ENCODE measurements around the gene NOBOX. TPM values are rescaled to one million over a fixed set of nuclear protein-coding genes. Genes with fewer than 3 reads are reported as not detected.
"Not testable (repeated sequence)": the region's sequence is repeated elsewhere in the genome, so short reads cannot be mapped to it uniquely, and the experiment has no call there.

NOBOX gene
- total and polyA plus RNA-seq, 9 donors: not detected

GRCh38 chr7:144378651-144379050 lies 24.8 kb downstream of the NOBOX start:
- Histone ChIP-seq H3K9me3 (replicated peaks; ENCODE audit: control insufficient read depth, low read depth, low read length) (no peaks in the 10 kb centered on the region), H3K4me1 (ENCODE audit: control insufficient read depth, insufficient read depth, low read length) (no peaks in the 10 kb centered on the region), H3K4me3 (ENCODE audit: low read length) (no peak overlapping the region), H3K27ac (ENCODE audit: low read length) (no peak overlapping the region), H3K36me3 (ENCODE audit: control insufficient read depth, insufficient read depth, low read length) (no peaks in the 10 kb centered on the region), H3K27me3 (ENCODE audit: control insufficient read depth, insufficient read depth, low read length) (no peaks in the 10 kb centered on the region)
- no peak for DNase-seq
- WGBS (ENCODE audit: insufficient coverage): 90% methylated on average over 7 of the region's 9 CpGs

GRCh38 chr7:144369221-144369620 lies 34.3 kb downstream of the NOBOX start:
- not testable (repeated sequence) for H3K36me3 ChIP-seq (ENCODE audit: control insufficient read depth, insufficient read depth, low read length); H3K9me3 ChIP-seq (replicated peaks; ENCODE audit: control insufficient read depth, low read depth, low read length); H3K4me3 ChIP-seq (ENCODE audit: low read length); H3K27ac ChIP-seq (ENCODE audit: low read length); DNase-seq; H3K4me1 ChIP-seq (ENCODE audit: control insufficient read depth, insufficient read depth, low read length); H3K27me3 ChIP-seq (ENCODE audit: control insufficient read depth, insufficient read depth, low read length)
- WGBS (ENCODE audit: insufficient coverage): no CpG with 5 or more reads among the region's 7 CpGs

GRCh38 chr7:144367250-144367649 lies 36.2 kb downstream of the NOBOX start:
- not testable (repeated sequence) for H3K36me3 ChIP-seq (ENCODE audit: control insufficient read depth, insufficient read depth, low read length); H3K9me3 ChIP-seq (replicated peaks; ENCODE audit: control insufficient read depth, low read depth, low read length); H3K4me1 ChIP-seq (ENCODE audit: control insufficient read depth, insufficient read depth, low read length); H3K27ac ChIP-seq (ENCODE audit: low read length); H3K4me3 ChIP-seq (ENCODE audit: low read length); DNase-seq; H3K27me3 ChIP-seq (ENCODE audit: control insufficient read depth, insufficient read depth, low read length)
- no CpG with 5 or more reads among the region's 9 CpGs for WGBS (ENCODE audit: insufficient coverage)

- not testable (repeated sequence) for DNase-seq; H3K4me1 ChIP-seq (ENCODE audit: control insufficient read depth, insufficient read depth, low read length); H3K36me3 ChIP-seq (ENCODE audit: control insufficient read depth, insufficient read depth, low read length); H3K27me3 ChIP-seq (ENCODE audit: control insufficient read depth, insufficient read depth, low read length); H3K9me3 ChIP-seq (replicated peaks; ENCODE audit: control insufficient read depth, low read depth, low read length); H3K4me3 ChIP-seq (ENCODE audit: low read length); H3K27ac ChIP-seq (ENCODE audit: low read length)
- WGBS (ENCODE audit: insufficient coverage): no CpG with 5 or more reads among the region's 6 CpGs
These were observed 38.0 kb downstream of the NOBOX start for GRCh38 chr7:144365523-144365922.

GRCh38 chr7:144362061-144362460 lies 41.4 kb downstream of the NOBOX start:
- H3K36me3 ChIP-seq (ENCODE audit: control insufficient read depth, insufficient read depth, low read length); DNase-seq; H3K4me1 ChIP-seq (ENCODE audit: control insufficient read depth, insufficient read depth, low read length); H3K27ac ChIP-seq (ENCODE audit: low read length); H3K27me3 ChIP-seq (ENCODE audit: control insufficient read depth, insufficient read depth, low read length); H3K9me3 ChIP-seq (replicated peaks; ENCODE audit: control insufficient read depth, low read depth, low read length); H3K4me3 ChIP-seq (ENCODE audit: low read length): not testable (repeated sequence)
- WGBS (ENCODE audit: insufficient coverage): no CpG with 5 or more reads among the region's 3 CpGs

- not testable (repeated sequence) for H3K36me3 ChIP-seq (ENCODE audit: control insufficient read depth, insufficient read depth, low read length); H3K27me3 ChIP-seq (ENCODE audit: control insufficient read depth, insufficient read depth, low read length); H3K4me3 ChIP-seq (ENCODE audit: low read length); H3K27ac ChIP-seq (ENCODE audit: low read length); H3K9me3 ChIP-seq (replicated peaks; ENCODE audit: control insufficient read depth, low read depth, low read length); DNase-seq; H3K4me1 ChIP-seq (ENCODE audit: control insufficient read depth, insufficient read depth, low read length)
- WGBS (ENCODE audit: insufficient coverage): no CpG with 5 or more reads among the region's 11 CpGs
These were observed 46.6 kb downstream of the NOBOX start for GRCh38 chr7:144356860-144357259.

GRCh38 chr7:144356185-144356584 lies 47.3 kb downstream of the NOBOX start:
- H3K27ac ChIP-seq (ENCODE audit: low read length); H3K36me3 ChIP-seq (ENCODE audit: control insufficient read depth, insufficient read depth, low read length): not testable (repeated sequence)
- no CpG with 5 or more reads among the region's 6 CpGs for WGBS (ENCODE audit: insufficient coverage)

GRCh38 chr7:144355176-144355822 lies 48.2 kb downstream of the NOBOX start, which contains the start of gene ARHGEF5:
ARHGEF5 (plus strand) TSS chr7:144355402; CDS start chr7:144362670, 7,268 bp downstream.
- H3K36me3 ChIP-seq (ENCODE audit: control insufficient read depth, insufficient read depth, low read length); H3K4me3 ChIP-seq (ENCODE audit: low read length); H3K27ac ChIP-seq (ENCODE audit: low read length); H3K9me3 ChIP-seq (replicated peaks; ENCODE audit: control insufficient read depth, low read depth, low read length); H3K27me3 ChIP-seq (ENCODE audit: control insufficient read depth, insufficient read depth, low read length); H3K4me1 ChIP-seq (ENCODE audit: control insufficient read depth, insufficient read depth, low read length); DNase-seq: not testable (repeated sequence)
- no CpG with 5 or more reads among the region's 50 CpGs for WGBS (ENCODE audit: insufficient coverage)

More at GRCh38 chr7:144356185-144356584, 47.3 kb downstream of the NOBOX start:
- H3K27me3 ChIP-seq (ENCODE audit: control insufficient read depth, insufficient read depth, low read length); DNase-seq; H3K9me3 ChIP-seq (replicated peaks; ENCODE audit: control insufficient read depth, low read depth, low read length); H3K4me1 ChIP-seq (ENCODE audit: control insufficient read depth, insufficient read depth, low read length); H3K4me3 ChIP-seq (ENCODE audit: low read length): not testable (repeated sequence)

GRCh38 chr7:144351667-144352066 lies 51.8 kb downstream of the NOBOX start:
- not testable (repeated sequence) for H3K9me3 ChIP-seq (replicated peaks; ENCODE audit: control insufficient read depth, low read depth, low read length); H3K27ac ChIP-seq (ENCODE audit: low read length); H3K4me3 ChIP-seq (ENCODE audit: low read length); H3K4me1 ChIP-seq (ENCODE audit: control insufficient read depth, insufficient read depth, low read length); DNase-seq; H3K36me3 ChIP-seq (ENCODE audit: control insufficient read depth, insufficient read depth, low read length); H3K27me3 ChIP-seq (ENCODE audit: control insufficient read depth, insufficient read depth, low read length)
- 60% methylated on average over 1 of the region's 3 CpGs for WGBS (ENCODE audit: insufficient coverage)

- not testable (repeated sequence) for H3K9me3 ChIP-seq (replicated peaks; ENCODE audit: control insufficient read depth, low read depth, low read length); H3K4me3 ChIP-seq (ENCODE audit: low read length); H3K36me3 ChIP-seq (ENCODE audit: control insufficient read depth, insufficient read depth, low read length); H3K27ac ChIP-seq (ENCODE audit: low read length); DNase-seq; H3K4me1 ChIP-seq (ENCODE audit: control insufficient read depth, insufficient read depth, low read length); H3K27me3 ChIP-seq (ENCODE audit: control insufficient read depth, insufficient read depth, low read length)
- no CpG with 5 or more reads among the region's 1 CpG for WGBS (ENCODE audit: insufficient coverage)
These were observed 54.9 kb downstream of the NOBOX start for GRCh38 chr7:144348625-144349024.
